ENCODE results near the gene MTERF2.

The MTERF2 gene

DNA sequence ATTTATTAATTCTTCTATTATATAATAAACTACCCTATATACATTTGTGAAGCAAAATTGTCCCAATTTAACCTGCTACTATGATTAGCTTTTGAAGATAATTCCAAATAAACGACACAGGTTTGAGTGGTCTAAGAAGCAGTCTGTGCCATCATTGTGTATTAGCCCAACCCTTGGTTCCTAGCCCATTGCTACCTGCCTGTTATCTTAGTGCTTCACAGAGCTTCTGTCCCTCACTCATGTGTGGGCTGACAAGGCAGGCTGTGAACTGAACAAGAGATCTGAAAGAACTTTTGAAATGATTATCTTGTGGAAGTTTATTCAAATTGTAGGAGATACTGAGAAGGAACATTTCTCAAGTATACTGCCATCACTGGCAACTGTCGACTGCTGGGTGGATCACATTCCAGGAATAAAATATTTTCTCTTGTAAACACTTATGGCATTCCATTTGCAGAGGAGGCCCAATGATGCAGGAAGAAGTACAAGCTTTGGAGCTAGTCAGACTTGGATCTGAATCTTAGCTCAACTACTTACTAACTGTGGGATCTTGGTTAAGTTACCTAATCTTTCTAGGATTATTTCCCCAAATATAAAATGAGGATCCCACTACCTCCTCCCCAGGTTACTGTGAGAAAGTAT is 7.8 kb upstream of the MTERF2 start:
- no peak for DNase-seq (ENCODE audit: low spot score)
- no peak for FAIRE-seq

DNA sequence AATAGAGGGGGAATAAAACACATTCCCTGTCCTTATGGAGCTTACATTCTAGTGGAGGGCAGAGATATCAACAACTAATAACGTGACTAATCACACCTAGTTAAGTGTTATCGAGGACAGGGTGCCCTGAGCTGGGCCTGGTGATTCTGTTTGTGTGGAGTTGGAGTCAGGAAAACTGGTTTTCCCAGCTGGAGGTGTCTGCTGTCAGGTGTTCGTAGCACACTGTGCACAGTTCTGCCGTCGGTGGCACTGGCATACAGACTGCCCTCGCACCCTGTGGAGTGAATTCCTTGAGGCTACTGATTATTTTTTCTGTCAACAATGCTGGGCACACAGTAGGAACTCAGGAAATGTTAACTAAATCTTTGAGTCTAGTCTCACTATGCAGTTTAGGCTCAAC is 900 bp upstream of the MTERF2 start:
- DNase-seq (ENCODE audit: low spot score) (no peak), FAIRE-seq (no peak)

DNA sequence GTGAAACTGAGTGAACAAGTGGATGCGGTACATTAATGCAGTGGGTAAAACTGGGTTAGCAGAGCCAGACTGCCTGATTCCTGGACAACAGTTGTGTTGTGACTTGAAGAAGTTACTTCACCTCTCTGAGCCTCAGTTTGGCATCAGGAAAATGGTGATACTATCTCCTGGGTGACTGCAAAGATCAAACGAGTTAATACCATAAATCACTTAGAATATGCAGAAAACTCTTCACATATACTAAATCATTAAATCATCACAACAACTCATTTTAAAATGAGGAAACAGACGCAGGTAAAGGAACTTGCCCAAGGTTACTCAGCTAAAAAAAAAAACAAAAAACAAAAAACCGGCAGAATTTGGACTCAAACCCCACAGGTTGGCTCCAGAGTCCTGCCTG is 811 bp downstream of the MTERF2 start:
- DNase-seq (ENCODE audit: low spot score) (no peak), FAIRE-seq (no peak)

DNA sequence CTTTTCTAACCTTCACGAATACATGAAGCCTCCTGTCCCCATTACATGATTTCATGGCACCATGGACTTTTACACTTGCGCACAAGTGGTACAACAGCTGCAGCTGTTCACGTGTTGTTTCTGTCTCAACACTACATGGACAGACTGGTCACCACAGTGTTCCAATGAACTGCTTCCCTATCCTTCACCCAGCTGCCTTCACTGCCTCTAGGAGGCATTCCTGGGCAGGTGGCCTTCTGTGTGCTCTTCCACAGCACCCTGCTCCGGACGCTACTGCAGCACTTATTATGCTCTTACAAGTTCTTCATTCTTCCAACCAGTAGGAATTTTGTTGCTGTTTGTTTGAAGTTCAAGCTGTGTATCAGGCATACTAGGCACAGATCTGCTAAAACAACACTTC is 1.5 kb downstream of the MTERF2 start:
- DNase-seq (ENCODE audit: low spot score) (no peak), FAIRE-seq (no peak)

DNA sequence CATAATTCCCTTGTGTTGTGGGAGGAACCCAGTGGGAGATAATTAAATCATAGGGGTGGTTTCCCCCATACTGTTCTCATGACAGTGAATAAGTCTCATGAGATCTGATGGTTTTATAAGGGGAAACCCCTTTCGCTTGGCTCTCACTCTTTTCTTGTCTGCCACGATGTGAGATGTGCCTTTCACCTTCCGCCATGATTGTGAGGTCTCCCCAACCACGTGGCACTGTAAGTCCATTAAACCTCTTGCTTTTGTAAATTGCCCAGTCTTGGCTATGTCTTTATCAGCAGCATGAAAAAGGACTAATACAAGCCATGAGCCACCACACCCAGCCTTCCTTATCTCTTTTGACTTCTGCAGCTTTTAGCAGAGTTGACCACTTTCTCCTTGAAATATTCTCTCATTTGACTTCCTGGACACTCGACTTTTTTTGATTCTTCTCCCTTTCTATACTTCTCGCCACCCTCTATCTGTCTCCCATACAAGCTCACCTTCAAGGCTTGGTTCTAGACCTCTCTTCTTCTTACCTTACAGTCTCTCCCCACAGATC is 2.3 kb downstream of the MTERF2 start:
- FAIRE-seq (no peak), DNase-seq (ENCODE audit: low spot score) (no peak)

DNA sequence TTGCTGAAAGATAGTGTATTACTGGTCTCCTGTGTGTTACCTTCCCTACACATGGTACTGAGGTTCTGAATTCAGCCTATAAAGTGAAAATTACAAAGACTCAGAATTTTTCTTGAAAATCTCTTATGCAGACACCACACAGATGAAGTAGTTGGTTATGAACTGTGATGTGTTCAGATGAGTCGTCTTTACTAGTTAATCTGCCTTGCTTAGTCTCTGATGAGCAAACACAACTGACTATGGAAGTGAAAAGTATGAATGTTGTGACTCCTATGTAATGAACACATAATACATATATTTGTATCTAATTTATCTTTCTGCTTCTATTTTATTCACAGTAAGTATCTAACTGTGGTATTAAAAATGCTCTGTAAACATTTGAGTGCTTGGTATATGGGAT is 4.7 kb downstream of the MTERF2 start:
- DNase-seq (ENCODE audit: low spot score) (no peak), FAIRE-seq (no peak)

DNA sequence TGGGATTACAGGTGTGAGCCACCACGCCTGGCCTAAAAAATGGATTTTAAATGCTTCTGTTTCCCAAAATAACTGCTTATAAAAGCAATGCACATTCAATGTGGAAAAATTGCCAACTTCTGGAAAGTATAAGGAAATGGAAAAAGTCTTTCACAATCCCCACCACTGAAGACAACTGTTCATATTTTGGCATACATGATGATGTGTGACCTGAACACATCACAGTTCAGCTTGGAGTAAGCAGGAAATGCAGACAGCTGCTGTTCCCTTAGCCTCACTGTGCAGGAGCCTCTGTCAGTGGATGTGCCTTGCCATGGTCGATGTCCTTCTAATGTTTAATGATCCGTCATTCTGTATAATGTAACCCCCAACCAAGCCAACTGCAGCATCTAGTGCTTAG is 5.2 kb downstream of the MTERF2 start:
- no peak for DNase-seq (ENCODE audit: low spot score)
- no peak for FAIRE-seq

DNA sequence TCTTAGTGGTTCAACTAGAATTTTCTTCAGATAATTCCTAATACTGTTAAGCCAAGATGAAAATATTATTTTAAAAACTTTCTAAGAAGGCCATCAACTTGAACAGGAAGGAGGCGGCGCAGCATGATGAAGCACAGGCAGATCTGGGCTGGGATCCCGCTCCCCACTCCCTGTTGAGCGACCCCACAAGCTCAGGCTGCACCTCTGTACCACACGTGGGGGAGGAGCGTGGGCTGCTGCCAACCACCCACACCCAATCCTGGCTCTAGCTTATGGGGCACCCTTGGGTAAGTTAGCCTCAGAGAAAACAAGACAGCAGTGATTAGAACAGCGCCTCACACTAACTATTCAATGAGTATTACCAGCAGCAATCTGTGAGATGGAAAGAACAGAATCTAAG is 6.0 kb downstream of the MTERF2 start:
- FAIRE-seq, result no peak
- no peak for DNase-seq (ENCODE audit: low spot score)

DNA sequence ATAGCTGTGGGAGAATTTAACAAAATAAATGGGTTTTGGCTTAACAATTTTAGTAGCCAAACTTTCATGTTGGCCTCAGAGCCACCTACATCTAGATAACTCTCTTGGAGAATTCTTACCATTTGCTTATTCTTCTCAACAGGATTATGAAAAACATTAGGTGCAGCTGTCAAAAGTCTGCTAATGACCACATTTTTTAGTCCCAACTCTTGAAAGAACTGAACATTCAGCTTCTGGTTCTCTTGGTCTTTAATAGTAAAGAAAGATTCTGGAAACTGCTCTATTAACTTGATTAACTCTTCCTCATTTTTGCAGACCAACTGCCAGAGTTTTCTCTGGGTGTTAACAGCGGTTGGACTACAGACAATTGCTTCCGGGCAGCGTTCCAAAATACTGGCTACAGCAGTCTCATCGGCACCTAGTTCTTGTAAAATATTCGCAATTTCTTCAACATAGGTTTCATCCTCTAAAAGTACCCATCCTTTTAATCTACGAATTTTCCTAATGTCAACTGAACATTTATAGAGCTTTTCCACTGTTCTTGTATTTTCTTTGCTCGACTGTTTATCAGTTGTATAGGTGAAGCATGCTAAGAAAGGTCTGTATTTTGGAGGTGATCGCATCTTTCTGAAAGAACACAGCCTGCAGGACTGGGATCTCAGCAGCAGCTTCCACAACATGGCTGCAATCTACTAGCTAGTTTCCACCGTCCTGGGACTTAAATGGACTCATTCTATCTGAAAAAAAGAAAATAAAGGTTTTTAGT is 8.7 kb downstream of the MTERF2 start:
- no peak for FAIRE-seq
- no peak for DNase-seq (ENCODE audit: low spot score)

DNA sequence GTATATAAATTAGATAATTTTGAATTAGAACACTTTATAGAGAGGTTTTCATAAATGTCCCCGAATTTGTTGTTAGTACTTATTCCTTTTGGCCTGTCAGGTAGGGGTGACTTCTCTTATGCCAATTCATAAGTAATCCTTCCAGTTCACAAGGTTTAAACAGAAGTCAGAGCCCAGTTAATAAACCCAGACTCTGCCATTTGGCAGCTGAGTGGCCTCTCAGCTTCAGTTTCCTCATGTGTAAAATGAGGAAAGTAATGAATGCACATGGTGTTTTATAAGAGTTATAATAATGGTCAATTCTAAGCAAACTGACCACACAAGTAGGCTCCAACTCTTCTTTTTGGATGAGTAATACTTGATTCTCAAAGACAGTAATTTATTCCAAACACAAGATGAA is 10.3 kb downstream of the MTERF2 start:
- FAIRE-seq (no peak), DNase-seq (ENCODE audit: low spot score) (no peak)

DNA sequence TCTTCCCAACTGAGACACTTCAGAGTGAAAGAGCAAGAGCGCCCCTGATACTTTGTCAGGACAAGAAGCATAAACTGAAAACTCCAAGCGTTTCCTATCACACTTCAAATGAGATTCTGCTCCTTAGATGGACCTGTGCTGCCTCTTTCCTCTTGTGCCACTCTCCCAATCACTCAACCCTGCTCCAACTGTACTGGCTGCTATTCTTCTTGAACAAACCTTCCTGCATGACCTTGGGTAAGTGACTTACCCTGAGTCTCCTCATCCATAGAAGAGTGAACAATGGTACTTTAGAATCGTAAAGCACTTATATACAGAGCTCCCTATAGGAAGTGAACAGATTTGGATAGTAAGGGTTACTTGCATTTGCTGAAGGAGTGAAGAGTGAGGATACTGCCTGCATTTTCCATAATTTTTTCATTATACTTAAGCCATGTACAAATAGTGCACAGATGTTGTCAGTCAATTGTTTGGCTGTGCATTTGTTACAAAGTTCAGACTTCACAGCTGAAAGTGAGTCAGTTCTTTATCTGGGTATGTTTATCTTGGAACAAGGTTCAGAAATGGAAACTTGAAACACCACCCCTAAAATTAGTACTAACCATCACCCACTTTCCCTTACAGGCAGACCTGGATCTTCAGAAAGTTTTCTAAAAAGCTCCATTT is 10.8 kb downstream of the MTERF2 start:
- FAIRE-seq (no peak), DNase-seq (ENCODE audit: low spot score) (no peak)

DNA sequence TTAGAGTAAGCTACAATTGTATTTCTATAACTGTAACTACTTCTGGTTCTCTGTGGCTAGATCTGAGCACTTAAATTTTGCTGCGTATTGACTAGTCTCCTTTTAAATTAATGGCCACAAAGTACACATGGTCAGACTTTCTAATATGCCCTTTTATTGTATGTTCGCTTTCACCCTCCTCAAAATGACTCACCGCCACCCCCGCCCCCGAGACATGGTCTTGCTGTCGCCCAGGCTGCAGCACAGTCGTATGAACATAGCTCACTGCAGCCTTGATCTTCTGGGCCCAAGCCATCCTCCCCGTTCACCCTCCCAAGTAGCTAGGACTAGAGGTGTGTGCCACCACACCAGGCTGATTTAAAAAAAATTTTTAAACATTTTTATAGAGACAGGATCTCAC is 11.8 kb downstream of the MTERF2 start:
- no peak for FAIRE-seq

DNA sequence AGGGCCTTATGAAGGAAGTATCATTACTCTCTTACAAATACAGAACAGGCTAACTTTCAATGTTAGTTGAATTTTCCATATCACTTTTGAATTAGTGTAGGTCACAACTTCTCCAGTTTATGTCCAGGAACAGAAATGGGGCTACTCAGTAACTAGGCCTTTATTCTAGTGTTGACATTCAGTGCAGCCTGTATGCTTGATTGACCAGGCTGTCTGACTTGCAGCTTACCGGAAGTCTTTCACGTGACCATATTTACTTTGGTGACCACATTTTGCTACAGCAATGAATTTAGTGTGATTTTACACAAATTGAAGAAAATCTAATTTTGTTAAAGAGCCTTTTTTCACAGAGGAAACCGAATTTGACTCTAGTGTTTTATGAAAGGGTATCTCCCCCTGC is 12.4 kb downstream of the MTERF2 start:
- DNase-seq (ENCODE audit: low spot score) (no peak), FAIRE-seq (no peak)

More for the DNA sequence above, 11.8 kb downstream of the MTERF2 start:
- DNase-seq (ENCODE audit: low spot score), result no peak

DNA sequence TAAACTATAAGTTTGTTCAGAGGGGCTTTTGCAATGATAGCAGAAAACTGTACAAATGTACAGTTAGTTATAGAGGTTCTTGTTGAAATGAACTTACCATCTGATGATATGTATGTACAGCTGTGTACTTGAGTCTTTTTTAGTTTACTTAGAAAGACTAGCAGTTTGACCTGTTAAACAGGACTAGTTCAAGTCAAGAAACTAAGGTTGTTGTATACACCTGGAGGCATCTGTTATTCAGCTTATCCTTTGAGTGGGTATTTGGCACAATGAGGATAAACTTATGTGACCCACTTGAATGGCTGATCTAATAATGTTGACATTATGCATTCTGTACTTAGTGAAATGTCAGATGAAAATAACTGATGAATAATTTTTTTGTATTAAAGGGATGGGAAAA is 13.4 kb downstream of the MTERF2 start:
- FAIRE-seq (no peak), DNase-seq (ENCODE audit: low spot score) (no peak)

DNA sequence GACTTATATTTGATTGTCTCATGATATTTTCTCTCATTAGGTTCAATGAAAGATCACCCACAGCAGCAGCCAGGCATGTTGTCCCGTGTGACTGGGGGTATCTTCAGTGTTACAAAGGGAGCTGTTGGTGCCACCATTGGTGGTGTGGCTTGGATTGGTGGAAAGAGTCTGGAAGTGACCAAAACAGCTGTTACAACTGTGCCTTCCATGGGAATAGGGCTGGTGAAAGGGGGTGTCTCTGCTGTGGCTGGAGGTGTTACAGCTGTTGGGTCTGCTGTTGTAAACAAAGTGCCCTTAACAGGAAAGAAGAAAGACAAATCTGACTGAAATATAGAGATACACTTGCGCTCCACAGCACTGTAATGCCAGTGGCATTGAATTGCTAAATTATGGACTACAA is 15.9 kb downstream of the MTERF2 start:
- no peak for DNase-seq (ENCODE audit: low spot score)
- FAIRE-seq, result no peak

DNA sequence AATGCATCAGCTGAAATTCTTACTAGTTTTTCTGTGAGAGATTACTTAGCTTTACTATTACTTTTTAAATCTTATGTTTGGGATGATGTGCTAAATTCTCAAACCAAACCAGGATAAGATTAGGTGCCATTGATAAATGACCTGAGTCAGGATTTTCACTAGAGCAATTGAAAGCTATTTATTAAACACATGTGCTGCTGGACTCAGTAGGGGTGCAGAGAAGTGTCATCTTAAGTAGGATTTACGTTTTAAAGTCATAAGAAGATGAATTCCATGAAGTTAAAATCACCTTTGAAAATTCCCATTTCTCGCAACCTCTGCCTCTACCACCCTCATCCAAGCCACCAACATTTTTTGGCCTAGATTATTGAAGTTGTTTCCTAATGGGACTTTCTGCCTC is 22.4 kb downstream of the MTERF2 start:
- no peak for DNase-seq (ENCODE audit: low spot score)
- FAIRE-seq, result no peak

DNA sequence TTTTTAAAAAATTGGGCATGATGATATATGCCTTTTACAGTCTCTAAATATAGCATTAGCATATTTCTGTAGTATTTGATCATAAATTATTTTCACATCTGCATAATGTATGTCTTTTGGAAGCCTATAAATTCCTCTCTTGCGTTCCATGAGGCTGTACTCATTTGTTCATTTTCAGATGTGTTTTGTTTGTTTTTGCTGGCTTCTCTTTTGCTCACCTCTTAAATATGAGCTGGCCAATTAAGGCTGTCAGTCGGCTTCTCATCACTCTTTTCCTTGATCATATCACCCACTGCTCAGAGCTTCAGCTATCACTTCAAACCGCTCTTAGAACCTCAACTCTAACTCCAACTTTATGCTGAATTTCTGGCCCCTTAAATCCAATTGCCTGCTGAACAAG is 24.7 kb downstream of the MTERF2 start:
- FAIRE-seq (no peak), DNase-seq (ENCODE audit: low spot score) (no peak)

DNA sequence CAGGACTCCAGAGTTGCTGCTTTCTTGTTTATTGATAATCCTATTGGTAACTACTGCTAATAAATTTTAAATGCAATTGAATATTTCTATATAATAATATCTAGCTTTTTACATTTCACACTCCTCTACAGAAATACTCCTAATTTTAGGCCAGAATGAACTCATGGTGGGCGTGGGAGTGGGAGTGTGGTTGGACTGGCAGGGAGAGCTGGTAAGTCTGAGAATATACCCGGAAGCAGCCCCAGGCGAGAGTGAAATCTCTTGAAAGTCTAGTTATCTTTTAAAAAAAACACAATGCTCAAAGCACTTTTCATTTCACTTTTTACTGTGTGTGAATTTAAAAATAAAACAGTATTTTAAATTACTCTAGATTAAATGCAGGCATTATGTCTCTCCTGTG is 26.5 kb downstream of the MTERF2 start:
- FAIRE-seq (no peak), DNase-seq (ENCODE audit: low spot score) (no peak)

DNA sequence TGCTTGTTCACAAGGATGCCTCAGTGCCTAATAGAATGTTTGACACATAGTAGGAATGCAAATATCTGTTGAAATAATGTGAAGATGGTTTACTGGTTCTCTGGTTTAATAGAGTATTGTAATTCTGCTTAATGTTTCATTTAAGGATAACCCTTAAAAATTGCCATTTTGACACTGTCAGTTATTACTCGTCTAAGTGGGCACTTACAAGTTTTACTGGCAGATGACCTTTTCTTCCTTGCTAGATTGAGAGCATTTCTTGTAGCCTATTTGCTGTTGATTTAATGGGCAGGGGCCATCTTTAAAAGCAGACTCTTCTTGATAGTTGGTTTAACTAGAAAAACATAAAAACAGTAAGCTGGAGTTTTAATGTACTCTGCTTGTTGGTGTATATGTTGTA is 29.4 kb downstream of the MTERF2 start:
- DNase-seq (ENCODE audit: low spot score) (no peak), FAIRE-seq (no peak)

DNA sequence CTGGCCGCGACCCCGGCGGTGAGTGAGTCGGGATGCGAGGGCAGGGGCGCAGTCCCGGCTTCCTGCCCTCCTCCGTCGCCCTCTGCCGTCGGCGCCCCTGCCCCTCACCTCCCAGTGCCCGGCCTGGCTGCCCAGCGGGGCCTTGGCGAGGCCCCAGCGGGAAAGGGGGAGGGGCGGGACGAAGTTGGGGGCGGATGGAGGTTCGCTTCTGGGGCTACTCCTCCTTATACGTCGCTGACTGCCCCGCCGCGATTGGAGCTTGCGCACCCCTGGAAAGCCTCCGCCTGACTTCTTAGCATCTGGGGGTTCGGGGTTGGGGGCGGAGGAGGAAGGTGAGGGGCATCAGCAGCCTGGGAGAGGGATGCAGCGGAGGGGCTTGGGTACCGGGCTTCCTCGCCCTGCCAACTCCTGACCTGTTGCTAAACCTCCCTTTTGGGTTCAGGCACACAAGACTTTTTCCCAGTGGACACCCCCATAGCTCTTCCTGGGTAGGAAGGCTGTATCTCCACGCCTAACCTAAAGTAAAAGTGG is 30.8 kb downstream of the MTERF2 start:
- no peak for FAIRE-seq
- DNase-seq (ENCODE audit: low spot score), result peak; percentile 53

DNA sequence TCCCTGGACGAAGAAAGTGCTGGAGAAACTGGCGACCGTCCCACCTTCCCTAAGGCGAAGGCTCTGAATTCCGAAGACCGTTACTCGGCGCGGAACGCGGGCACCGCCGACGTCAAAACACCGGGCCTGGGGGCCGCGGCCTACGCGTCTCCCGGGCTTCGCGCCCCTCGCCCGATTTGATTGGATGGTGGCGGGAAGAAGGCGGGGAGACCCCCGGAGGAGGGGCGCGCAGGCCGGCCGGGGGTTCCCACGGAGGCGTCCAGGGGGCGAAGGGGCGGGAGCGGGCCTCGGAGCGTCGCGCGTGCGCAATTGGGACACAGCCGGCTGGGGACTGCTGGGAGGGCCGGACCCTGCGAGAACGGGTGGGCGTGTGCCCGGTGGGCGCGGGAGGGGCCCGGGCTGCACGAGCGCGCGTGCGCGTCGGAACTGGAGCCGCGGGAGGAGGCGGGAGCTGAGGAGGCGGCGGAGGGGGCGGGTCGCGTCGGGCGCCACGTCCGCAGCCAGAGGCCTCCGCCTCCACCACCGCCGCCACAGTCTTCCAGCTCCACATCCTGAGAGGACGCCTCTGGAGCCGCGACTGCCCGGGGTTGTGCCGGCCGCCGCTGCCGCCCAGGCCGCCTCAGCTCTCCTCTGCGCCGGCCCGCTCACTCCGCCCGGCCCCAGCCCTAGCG is 31.4 kb downstream of the MTERF2 start, which contains the start of gene TMEM263:
Gene TMEM263, plus strand, starts transcription at position 531 of the 671 bp plus-strand sequence. CDS start 11,210 bp downstream, outside the sequence.
- peak; percentile 9 for FAIRE-seq

More for the DNA sequence above, 31.4 kb downstream of the MTERF2 start, which contains the start of gene TMEM263:
- peak; percentile 95 for DNase-seq (ENCODE audit: low spot score)

All from urothelium cell line (cell line).